GM11168 (cell line): ENCODE results near the gene GSTM1.

Experiments used
- in situ Hi-C: fragments of 300-500 bp; cut with MboI; formaldehyde crosslinking; loops from one replicate; pipeline ENCODE4 v1.12.0; 2022; ENCODE audit warnings: low sequenced_read_pairs; ENCODE audit not compliant: unreplicated experiment

The GSTM1 gene

DNA sequence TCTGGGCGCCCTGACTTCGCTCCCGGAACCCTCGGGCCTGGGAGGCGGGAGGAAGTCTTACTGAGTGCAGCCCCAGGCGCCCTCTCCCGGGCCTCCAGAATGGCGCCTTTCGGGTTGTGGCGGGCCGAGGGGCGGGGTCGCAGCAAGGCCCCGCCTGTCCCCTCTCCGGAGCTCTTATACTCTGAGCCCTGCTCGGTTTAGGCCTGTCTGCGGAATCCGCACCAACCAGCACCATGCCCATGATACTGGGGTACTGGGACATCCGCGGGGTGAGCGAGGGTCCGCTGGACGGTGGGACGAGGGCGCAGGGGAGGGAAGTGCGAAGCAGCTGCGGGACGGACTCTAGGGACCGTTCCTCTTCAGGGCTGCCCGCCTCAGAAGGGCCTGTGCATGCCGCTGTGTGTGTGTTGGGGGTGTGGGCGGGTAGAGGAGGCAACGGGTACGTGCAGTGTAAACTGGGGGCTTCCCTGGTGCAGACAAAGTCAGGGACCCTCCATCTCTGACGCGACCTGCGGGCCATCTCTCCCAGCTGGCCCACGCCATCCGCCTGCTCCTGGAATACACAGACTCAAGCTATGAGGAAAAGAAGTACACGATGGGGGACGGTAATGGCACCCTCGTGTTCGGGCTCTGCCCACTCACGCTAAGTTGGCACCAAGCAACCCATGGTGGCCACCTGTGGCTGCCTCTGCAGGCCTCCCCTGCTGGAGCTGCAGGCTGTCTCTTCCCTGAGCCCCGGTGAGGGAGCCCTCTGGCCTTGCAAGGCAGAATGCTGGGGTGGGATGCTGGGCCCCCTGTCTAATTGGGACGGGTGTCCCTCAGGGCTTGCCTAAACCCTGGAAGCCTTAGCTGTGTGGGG, at the start of gene GSTM1:
GSTM1 (plus strand) TSS at position 177 of the 859 bp plus-strand sequence; CDS start at position 234, 57 bp downstream.
- in situ Hi-C loops: no loop called here

DNA sequence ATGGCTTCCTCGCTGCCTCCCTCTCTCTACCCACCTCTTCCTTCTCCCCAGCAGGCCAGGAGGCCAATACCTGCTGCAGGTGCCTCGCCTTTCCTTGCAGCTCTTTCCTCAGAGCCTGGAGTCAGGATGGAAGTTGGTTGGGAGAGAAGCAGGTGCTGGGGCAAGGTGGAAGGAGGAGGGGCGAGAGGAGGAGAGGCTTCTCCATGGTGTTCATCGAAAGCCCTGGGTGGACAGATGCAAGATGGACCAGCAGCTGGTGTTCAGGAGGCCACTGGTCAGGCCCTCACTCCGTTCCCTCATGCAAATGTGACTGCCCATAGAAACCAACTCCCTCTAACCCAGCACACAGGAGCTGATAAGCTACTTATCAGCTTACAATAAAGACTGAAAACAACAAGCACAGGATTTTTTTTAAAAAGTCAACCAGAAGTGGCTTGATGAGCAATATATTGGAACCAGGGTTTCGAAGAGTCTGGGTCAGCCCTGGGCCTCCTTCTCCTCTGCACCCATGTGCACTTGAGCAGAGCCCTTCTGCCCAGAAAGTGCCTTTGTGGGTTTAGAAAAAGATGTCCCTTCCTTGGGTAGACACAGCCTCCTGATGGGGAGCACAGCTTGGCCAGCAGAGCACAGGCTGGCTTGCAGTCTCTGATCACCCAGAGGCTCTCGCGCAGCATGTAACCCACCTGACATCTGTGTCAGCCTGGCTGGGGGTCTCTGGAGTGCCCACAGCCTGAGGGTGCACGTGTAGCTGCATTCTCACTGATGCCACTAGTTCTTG, 48.4 kb upstream of the GSTM1 start:
- in situ Hi-C loops: no loop called here

DNA sequence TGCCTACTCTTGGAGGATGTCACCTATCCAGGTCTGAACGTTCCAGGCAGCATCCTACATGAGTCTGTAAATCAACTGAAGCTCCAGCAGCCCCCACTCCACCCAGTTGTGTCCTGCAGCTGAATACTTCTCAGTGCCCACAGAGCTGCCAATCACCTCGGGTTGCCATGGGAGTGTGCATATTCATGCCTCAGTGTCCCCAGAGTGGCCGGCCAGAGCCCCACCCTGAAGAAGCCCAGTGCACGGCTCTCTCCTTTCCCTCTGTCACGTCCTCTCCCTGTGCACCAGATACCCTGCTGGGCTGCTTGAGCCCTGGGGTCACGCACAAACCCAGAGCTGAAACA, 47.8 kb upstream of the GSTM1 start:
- in situ Hi-C loops: loop anchor here (5.0 kb wide), 1 partner anchor 132 kb away; no protein-coding TSS in a partner anchor

DNA sequence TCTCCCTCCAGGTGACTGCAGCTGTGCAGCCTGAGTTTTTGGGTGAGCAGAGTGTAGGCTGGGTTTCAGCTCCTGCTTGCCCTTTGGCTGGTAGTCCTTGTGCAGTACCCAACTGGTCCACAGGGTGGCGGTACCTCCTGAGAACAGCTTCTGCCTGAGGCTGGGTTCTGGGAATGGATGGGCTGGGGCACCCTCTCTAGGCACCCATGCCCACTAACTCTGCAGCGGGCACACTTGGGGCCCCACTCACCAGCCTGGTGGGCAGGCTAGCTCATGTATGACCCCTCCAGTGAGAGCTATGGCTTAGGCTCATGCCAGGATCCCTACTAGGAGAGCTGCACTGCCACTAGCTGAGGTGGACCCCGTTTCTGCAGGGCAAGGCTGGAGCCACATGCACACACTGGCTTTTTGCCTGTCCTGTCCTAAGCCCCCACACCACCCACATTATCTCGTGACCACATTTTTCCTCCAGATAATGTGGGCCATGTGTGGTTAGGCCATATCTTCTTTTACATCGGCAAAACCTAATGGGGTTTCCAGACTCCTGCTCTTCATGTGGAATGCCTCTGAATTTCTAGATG, 47.2 kb upstream of the GSTM1 start:
- in situ Hi-C loops: loop anchor here (5.0 kb wide), 1 partner anchor 132 kb away; no protein-coding TSS in a partner anchor

DNA sequence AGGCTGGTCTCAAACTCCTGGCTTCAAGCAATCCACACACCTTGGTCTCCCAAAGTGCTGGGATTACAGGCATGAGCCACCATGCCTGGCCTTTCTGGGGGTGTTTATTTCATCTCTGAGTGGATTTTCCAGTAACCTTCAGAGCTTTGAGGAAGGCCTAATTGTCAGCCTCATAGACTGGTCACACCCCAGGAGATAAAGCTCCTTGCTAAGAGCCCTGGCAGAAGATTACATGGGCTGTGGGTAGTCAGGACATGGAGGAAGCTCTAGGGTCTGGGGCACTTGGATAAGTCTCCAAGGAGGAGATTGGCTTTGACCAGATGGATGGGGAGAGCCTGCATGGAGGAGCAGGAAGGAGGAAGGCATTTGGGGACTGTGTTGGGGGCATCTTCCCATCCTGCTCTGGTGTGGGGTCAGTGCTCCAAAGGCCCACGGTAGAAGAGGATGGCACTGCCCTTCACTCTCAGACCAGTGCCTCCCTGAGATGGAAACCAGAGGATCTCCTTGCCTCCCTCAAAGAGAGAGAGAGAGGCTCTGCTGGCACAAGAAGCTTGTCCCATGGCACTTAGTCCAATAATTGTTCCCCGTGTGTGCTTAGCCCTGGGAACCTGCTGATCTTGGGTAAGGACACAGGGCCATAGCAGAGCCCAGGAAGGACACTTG, 46.4 kb upstream of the GSTM1 start:
- in situ Hi-C loops: loop anchor here (5.0 kb wide), 1 partner anchor 131 kb away; no protein-coding TSS in a partner anchor

DNA sequence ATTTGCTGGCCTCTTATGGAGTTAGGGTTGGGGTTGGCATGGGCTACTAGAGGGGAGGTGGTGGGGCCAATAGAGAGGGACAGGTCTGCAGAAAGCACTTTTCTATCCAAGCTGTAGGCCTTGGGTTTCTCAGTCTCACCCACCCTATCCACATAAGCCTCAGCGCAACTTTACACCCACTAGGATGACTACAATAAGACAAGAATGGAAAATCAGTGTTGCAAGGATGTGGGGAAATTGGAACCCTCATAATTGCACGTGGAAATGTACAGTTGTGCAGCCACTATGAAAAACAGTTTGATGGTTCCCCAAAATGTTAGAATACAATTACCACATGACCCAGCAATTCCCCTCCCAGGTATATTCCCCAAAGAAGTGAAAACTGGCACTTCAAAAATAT, 45.8 kb upstream of the GSTM1 start:
- in situ Hi-C loops: loop anchor here (5.0 kb wide), 1 partner anchor 130 kb away; no protein-coding TSS in a partner anchor

DNA sequence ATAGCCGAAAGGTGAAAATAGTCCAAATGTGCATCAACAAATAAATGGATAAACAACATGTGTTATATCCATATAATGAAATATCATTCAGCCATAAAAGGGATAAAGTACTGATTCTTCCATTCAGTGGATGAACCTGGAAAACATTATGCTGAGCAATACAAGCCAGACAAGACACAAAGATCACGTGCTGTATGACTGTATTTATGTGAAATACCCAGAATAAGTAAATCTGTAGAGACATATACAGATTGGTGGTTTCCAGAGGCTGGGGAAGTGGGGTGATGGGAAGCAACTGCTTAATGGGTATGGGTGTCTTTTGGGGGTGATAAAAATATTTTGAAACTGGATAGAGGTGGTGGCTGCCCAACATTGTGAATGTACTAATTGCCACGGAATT, 45.0 kb upstream of the GSTM1 start:
- in situ Hi-C loops: loop anchor here (5.0 kb wide), 1 partner anchor 130 kb away; no protein-coding TSS in a partner anchor

DNA sequence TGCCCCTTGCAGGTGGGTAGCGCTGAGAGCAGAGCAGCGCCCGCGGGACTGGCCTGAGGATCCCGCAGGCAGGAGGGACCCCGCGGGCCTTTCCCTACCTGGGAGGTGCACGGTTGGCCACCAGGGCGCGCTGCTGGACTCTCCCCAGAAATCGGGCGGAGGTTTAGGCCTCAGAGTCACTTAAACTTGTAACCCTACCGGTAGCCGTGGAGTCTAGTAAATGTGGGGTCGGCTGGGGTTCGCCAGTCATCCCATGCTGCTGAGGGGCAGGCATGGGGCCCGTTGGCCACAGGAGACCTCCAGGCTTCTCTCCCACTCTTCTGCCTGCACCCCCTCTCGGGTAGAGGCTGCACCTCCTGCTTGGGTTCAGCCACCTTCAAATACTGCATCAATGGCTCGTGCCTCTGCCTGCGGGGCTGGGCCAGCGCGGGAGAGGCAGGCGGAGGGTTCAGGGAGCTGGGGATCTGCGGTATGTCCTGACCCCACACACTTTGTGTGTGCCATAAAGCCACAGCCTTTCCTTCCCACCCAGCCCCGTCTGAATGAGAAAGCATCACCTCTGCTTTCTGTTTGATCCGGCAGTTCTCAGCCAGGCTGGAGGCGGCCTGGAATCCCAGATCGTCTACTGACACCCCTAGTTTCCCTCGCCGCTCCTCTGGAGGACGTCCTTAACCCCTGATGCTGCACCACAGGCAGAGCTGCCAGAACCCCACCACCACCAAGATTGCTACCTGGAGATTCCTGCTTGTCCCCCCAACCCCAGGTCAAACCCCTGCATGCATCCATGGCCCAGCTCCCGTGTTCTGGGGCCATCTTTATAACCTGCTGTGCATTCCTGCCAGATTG, 44.0 kb upstream of the GSTM1 start:
- in situ Hi-C loops: loop anchor here (5.0 kb wide), 1 partner anchor 129 kb away; no protein-coding TSS in a partner anchor

DNA sequence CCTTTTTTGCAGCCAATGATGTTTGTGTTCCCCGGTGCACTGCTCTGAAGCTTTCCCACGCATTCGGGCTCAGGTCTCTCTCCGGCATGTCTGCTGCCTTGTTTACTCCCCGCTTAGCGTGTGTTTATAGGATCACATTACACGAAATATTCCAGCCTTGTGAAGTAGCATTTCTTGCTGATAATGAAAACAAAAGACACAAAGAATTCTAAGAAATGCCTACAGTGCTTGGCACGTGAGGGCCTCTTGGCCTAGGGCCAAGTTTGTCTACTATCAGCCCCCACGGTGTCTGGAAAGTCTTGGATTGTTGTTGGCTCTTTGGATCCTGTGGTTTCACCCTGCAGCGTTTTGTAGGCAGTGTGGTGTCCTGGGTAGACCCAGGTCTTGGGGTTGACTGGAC, 42.9 kb upstream of the GSTM1 start:
- in situ Hi-C loops: loop anchor here (5.0 kb wide), 1 partner anchor 128 kb away; no protein-coding TSS in a partner anchor

DNA sequence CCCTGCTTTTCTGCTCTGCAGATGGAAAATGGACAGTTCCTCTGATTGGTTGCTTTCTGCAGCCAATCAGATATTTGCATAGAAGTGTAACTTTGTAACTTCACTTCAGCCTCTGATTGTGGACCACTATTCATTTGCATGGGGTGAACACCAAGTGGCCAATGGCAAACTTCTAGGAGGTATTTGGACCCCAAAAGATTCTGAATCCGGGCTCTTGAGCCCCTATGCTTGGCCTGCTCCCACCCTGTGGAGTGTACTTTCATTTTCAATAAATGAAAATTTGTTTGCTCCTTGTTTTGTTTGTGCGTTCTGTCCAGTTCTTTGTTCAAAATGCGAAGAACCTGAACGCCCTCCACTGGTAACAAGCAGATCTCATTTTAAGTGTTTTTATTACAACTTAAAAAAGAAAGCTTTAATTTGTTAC, 38.1 kb upstream of the GSTM1 start:
- in situ Hi-C loops: no loop called here

DNA sequence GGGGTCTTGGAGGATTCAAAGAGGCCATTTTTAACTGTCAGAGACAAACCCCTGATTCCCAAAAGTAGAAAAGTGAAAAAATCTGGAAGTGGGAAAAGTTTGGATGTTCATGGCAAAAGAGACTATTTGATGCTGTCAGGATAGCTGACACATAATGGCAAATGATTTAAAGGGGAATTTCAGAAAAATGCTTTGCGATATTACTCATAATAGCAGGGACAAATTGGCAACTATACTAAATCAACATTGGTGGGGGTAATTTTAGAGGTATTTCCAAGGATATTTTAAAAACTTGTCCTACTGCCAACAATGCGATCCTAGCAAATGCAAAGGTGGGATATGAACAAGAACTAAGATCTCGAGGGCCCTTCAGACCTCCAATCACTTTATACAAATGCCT, 37.0 kb upstream of the GSTM1 start:
- in situ Hi-C loops: no loop called here

DNA sequence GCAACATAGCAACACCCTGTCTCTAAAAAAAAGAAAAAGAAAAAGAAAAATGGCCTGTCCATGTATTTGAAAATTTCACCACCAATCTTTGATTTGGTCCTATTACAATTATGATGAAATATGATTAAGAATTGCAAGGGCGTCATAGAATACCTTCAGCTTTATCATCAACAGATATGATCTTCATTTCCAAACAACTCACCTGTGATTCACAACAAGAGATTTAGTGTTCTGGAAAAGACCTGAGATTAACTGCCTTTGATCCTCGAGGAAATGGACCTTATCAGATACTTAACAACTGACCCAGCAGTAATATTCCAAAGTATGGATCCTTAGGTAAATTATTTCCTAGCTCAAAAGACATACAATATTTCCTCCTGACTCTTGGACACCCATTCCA, 35.2 kb upstream of the GSTM1 start:
- in situ Hi-C loops: no loop called here

DNA sequence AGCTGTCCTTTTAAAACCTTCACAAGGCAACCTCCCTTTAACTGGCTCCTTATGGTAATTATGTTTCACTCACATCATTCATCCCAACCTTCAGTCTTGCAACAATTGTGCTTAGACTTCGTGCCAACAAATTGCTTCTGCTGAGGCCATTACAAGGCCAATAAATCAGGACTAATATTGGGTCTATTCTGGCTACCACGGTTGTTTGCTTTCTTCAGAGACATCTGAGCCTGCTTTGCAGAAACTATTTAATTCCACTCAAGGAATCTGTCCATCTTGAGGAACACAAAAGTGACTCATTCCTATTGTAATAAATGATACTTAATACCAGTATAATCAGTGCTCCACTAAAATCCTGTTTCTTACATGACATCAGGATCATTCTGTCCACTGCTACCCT, 34.3 kb upstream of the GSTM1 start:
- in situ Hi-C loops: no loop called here

DNA sequence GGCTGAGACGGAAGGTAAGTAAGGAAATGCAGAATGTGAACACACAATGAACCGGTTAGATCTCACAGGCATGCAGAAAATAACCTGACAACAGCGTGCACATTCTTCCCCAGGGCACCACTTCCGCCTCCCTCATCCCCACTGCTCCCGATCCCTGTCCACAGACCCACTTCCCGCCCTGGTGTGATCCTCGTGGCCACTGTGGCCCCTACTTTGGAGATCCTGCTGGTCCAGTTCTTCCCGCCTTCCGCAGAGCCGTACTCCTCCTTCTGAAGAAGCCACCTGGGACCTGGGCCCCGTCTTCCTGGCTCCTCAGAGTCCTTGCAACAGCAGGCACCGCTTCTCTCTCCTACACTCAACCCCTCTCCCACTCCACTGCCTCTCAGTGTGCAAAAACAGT, 33.1 kb upstream of the GSTM1 start:
- in situ Hi-C loops: no loop called here

DNA sequence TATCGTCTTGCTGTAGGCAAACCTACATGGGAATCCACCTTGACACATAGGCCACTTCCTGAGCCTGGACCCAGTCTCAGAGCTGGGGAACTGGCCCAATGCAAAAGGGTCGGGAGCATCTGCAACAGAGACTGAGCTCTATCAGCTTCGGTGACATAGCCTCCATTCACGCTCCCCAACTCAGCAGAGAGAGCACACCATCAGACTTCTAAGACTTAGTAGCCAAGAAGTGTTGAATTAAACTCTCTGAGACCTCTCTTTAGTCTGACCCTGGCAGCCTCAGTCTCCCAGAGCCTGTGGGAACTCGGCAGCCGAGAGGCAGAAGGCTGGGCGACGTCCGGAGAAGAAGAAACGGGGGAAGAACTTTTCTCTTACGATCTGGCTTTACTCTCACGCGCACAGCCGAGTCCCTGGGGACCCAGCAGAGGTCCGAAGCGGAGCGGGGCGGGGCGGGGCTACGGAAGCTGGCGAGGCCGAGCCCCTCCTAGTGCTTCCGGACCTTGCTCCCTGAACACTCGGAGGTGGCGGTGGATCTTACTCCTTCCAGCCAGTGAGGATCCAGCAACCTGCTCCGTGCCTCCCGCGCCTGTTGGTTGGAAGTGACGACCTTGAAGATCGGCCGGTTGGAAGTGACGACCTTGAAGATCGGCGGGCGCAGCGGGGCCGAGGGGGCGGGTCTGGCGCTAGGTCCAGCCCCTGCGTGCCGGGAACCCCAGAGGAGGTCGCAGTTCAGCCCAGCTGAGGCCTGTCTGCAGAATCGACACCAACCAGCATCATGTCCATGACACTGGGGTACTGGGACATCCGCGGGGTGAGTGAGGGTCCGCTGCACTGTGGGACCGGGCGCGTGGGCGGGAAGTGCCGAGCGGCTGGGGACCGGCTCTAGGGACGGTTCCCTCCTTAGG, 31.8 kb upstream of the GSTM1 start, which contains the start of gene GSTM4:
GSTM4 (plus strand) TSS at position 485 of the 905 bp plus-strand sequence; CDS start at position 776, 291 bp downstream.
- in situ Hi-C loops: no loop called here

DNA sequence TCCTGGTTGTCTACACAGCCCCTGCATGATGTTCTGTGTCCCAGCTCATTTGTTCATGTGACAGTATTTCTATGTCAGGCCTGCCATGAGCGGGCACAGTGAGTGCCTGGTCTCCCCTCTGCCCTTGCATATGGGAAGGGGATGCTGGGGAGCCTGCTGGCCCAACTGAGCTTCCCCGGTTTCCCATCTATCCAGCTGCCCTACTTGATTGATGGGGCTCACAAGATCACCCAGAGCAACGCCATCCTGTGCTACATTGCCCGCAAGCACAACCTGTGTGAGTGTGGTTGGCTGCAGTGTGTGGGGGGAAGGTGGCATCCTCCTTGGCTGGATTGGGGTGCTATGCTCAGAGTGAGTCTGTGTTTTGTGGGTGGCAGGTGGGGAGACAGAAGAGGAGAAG, 30.2 kb upstream of the GSTM1 start:
- in situ Hi-C loops: no loop called here

DNA sequence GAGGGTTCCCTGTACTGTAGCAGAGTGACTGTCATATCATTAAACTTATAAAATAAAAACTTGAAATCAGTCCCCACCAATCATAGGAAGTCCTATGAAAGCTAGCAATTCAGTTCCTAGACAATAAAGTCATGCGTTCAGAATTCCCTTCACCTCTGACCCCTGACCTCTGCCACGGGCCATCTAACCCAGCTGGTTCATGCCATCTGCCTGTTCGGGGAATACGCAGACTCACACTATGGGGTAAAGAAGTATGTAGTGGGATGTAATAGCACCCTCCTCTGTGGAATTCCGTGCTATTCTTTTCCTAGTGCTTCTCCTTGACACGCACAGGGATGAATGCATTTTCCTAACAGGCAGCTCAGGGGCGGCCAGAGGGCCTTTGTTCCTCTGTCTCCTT, 29.6 kb upstream of the GSTM1 start:
- in situ Hi-C loops: no loop called here

DNA sequence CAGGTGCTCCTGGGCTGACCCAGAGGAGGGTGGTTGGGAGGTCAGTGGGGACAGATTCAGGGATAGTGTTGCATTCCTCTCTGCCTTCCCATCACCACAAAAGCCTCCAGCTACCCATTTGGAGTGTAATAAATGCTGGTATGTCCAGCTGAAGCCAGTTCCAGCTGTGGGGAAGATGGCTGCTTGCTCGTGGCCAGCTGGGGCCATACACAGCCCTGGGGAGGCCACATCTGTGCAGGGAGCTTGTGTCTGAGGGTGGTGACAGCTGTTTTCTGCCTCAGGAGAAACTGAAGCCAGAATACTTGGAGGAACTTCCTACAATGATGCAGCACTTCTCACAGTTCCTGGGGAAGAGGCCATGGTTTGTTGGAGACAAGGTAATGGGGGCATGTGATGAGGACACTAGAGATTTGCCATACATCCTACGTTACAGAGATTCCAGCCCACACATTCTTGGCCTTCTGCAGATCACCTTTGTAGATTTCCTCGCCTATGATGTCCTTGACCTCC, 29.0 kb upstream of the GSTM1 start:
- in situ Hi-C loops: no loop called here
